ENCODE data around the gene SCAANT1. TPM values are rescaled to one million over a fixed set of nuclear protein-coding genes. Genes with fewer than 3 reads are reported as not detected.

The SCAANT1 gene
- total and polyA plus RNA-seq, 7 experiments from 2014 or later: not detected

DNA sequence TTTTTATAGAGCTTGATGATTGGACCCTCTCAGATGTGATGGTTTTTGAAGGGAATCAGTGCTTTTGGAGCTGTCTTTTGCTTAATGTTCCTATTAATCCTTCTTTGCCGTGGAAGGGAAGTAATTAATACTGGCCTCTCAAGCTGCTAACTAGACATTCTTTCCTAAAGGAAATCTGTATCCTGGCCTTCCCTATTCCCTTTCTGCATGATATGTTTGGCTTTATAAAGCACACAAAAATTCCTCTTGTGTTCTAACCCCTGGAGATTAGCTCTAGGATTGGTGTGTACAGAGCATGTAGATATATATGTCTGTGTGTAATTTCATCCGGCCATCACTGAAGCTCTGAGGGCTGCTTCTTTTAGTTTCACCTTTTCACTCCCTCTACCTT is 41.6 kb downstream of the SCAANT1 start:
- Mint-ChIP-seq H3K9me3 (no peaks in the 10 kb centered on the region), H3K36me3 (peaks cover 0 to 9% (median 7%) of the 10 kb centered on the region in 5 donors), H3K27me3 (no peaks in the 10 kb centered on the region), H3K4me3 (no peak overlapping the region), H3K4me1 (peaks cover 31 to 84% (median 74%) of the 10 kb centered on the region in 7 donors), H3K27ac (no peak overlapping the region)
- H3K36me3 ChIP-seq (ENCODE audit: control insufficient read depth in 2 of 3, insufficient read depth in 3 of 3, low read length in 3 of 3): no peaks in the 10 kb centered on the region
- no peak overlapping the region for H3K27ac ChIP-seq (ENCODE audit: low read depth, low read length)
- no peaks in the 10 kb centered on the region for H3K27me3 ChIP-seq (ENCODE audit: control insufficient read depth in 2 of 2, insufficient read depth in 2 of 2, low read length in 2 of 2)
- H3K4me1 ChIP-seq (ENCODE audit: control insufficient read depth in 2 of 2, insufficient read depth in 2 of 2, low read length in 2 of 2): peaks cover 0 to 6% of the 10 kb centered on the region in 2 donors
- intact Hi-C loops (cut with micrococcal nuclease): no loop called here
- no peak for DNase-seq
- POLR2A ChIA-PET: no interaction called here
- CTCF ChIA-PET: no interaction called here
- no peak for ATAC-seq
- no peaks in the 10 kb centered on the region for H3K9me3 ChIP-seq (ENCODE audit: control insufficient read depth in 2 of 3, low read length in 3 of 3)
- H3K4me3 ChIP-seq (ENCODE audit: low read length): no peak overlapping the region

GRCh38 chr3:63869940-63870614 is 42.1 kb downstream of the SCAANT1 start:
- DNase-seq (no peak), ATAC-seq (no peak)
- POLR2A ChIA-PET: no interaction called here
- Mint-ChIP-seq H3K4me3 (no peak overlapping the region), H3K27ac (no peak overlapping the region), H3K36me3 (peaks cover 0 to 10% (median 8%) of the 10 kb centered on the region in 5 donors), H3K9me3 (no peaks in the 10 kb centered on the region), H3K4me1 (peaks cover 31 to 84% (median 72%) of the 10 kb centered on the region in 7 donors), H3K27me3 (no peaks in the 10 kb centered on the region)
- no peaks in the 10 kb centered on the region for H3K36me3 ChIP-seq (ENCODE audit: control insufficient read depth in 2 of 3, insufficient read depth in 3 of 3, low read length in 3 of 3)
- peaks cover 4 to 6% of the 10 kb centered on the region in 2 donors for H3K4me1 ChIP-seq (ENCODE audit: control insufficient read depth in 2 of 2, insufficient read depth in 2 of 2, low read length in 2 of 2)
- no peaks in the 10 kb centered on the region for H3K27me3 ChIP-seq (ENCODE audit: control insufficient read depth in 2 of 2, insufficient read depth in 2 of 2, low read length in 2 of 2)
- CTCF ChIA-PET: interaction anchor here (0.9 kb wide), 1 partner anchor 123 kb away, joined by 3 read pairs; no protein-coding TSS in a partner anchor
- no peak overlapping the region for H3K4me3 ChIP-seq (ENCODE audit: low read length)
- no peak overlapping the region for H3K27ac ChIP-seq (ENCODE audit: low read depth, low read length)
- intact Hi-C loops (cut with micrococcal nuclease): no loop called here
- no peaks in the 10 kb centered on the region for H3K9me3 ChIP-seq (ENCODE audit: control insufficient read depth in 2 of 3, low read length in 3 of 3)

GRCh38 chr3:63867225-63867624 is 45.0 kb downstream of the SCAANT1 start:
- Histone ChIP-seq H3K27me3 (ENCODE audit: control insufficient read depth in 2 of 2, insufficient read depth in 2 of 2, low read length in 2 of 2) (no peaks in the 10 kb centered on the region), H3K4me1 (ENCODE audit: control insufficient read depth in 2 of 2, insufficient read depth in 2 of 2, low read length in 2 of 2) (peaks cover 14 to 17% of the 10 kb centered on the region in 2 donors), H3K27ac (ENCODE audit: low read depth, low read length) (no peak overlapping the region), H3K9me3 (ENCODE audit: control insufficient read depth in 2 of 3, low read length in 3 of 3) (no peaks in the 10 kb centered on the region), H3K4me3 (ENCODE audit: low read length) (no peak overlapping the region), H3K36me3 (ENCODE audit: control insufficient read depth in 2 of 3, insufficient read depth in 3 of 3, low read length in 3 of 3) (peaks cover 0 to 5% (median 0%) of the 10 kb centered on the region in 3 experiments)
- ATAC-seq (no peak), DNase-seq (no peak)
- Mint-ChIP-seq H3K4me1 (peaks cover 37 to 75% (median 63%) of the 10 kb centered on the region in 7 donors), H3K27me3 (no peaks in the 10 kb centered on the region), H3K9me3 (no peaks in the 10 kb centered on the region), H3K4me3 (peak overlapping the region in 2 of 10 donors; percentile 16 to 47), H3K36me3 (peaks cover 0 to 19% (median 8%) of the 10 kb centered on the region in 5 donors), H3K27ac (peak overlapping the region in 4 of 9 donors; percentile 4 to 51 (median 39))
- intact Hi-C loops (cut with micrococcal nuclease): no loop called here
- ChIA-PET POLR2A (no interaction called here), CTCF (no interaction called here)

DNA sequence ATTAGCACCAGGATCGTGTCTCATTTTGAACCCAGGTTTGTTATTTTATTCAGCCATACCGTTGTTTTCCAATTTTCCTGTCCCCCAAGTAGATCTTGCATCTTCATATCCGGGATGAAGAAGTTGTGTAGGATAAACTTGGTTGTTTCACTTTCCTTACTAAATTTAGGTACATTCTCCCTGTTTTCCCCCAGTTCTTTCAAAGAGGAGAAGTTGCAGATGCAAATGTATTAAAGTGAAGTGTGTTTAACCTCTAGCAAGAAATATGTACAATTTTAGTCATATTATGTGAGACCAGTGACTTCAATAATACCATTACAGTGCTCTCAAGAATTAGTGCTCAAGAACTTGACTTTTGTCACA is 47.2 kb downstream of the SCAANT1 start:
- peak in 1 of 9 donors; percentile 4 for DNase-seq
- Histone ChIP-seq H3K27me3 (ENCODE audit: control insufficient read depth in 2 of 2, insufficient read depth in 2 of 2, low read length in 2 of 2) (no peaks in the 10 kb centered on the region), H3K9me3 (ENCODE audit: control insufficient read depth in 2 of 3, low read length in 3 of 3) (no peaks in the 10 kb centered on the region), H3K27ac (ENCODE audit: low read depth, low read length) (peak overlapping the region; percentile 76), H3K4me1 (ENCODE audit: control insufficient read depth in 2 of 2, insufficient read depth in 2 of 2, low read length in 2 of 2) (peaks cover 14 to 17% of the 10 kb centered on the region in 2 donors), H3K4me3 (ENCODE audit: low read length) (peak overlapping the region; percentile 64), H3K36me3 (ENCODE audit: control insufficient read depth in 2 of 3, insufficient read depth in 3 of 3, low read length in 3 of 3) (peaks cover 0 to 5% (median 0%) of the 10 kb centered on the region in 3 experiments)
- CTCF ChIA-PET: no interaction called here
- peak overlapping the region; percentile 81 to 95 (median 92) for H3K4me3 Mint-ChIP-seq
- POLR2A ChIA-PET: no interaction called here
- ATAC-seq: no peak
- H3K4me1 Mint-ChIP-seq: peaks cover 38 to 76% (median 65%) of the 10 kb centered on the region in 7 donors
- intact Hi-C loops (cut with micrococcal nuclease): loop anchor here in 1 of 2 donors (1.0 to 5.0 kb wide), 2 partner anchors 47 to 102 kb away; partner anchors contain the start of gene SCAANT1
- peaks cover 0 to 19% (median 8%) of the 10 kb centered on the region in 5 donors for H3K36me3 Mint-ChIP-seq
- H3K9me3 Mint-ChIP-seq: no peaks in the 10 kb centered on the region
- peak overlapping the region; percentile 81 to 95 (median 93) for H3K27ac Mint-ChIP-seq
- H3K27me3 Mint-ChIP-seq: no peaks in the 10 kb centered on the region

DNA sequence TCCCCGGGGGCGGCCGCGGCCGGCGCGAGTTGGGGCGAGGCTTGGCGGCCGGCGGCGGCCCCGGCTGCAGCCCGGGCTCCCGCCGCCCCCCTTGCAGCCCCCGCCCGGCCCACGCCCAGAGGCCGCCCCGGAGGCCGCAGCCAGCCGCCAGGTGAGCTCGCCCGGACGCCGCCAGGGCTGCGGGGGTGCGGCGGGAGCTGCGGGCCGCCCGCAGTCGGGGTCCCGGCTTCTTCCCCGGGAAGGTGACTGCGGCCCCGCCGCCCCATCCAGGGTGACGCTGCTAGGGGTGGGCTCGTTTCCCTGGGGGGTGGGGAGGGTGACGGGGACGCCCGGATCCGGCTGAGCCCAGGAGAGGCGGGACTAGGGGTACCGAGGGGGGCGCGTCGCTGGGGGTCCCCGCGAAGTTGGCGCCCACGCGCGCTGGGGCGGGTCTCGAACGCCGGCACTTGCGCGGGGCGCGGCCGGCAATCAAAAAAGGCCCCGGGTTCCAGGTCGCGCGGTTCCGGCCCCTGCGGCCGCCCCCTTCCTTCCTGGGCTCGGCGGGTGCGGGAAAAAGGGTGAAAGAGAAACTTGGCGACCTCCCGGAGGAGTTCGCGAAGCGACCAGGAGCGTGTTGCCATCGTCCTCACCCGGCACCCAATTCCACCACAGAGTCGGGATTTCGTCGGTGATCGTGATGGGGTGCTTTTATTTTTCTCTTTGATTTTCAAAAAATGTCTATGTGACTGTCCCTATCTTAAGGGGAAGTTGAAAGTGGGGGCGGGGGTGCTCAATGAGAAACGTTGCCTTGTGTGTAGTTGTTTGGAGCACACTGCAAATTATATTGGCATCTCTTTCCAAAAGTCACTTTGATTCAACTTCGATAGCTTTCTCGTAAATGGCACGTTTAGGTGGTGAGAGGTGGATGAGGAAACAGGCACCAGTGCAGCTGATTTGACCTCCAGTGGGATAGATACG is 47.9 kb downstream of the SCAANT1 start:
- H3K36me3 ChIP-seq (ENCODE audit: control insufficient read depth in 2 of 3, insufficient read depth in 3 of 3, low read length in 3 of 3): peaks cover 0 to 5% (median 0%) of the 10 kb centered on the region in 3 experiments
- peak in 8 of 9 donors; percentile 27 to 62 (median 36) for DNase-seq
- Mint-ChIP-seq H3K36me3 (peaks cover 0 to 19% (median 8%) of the 10 kb centered on the region in 5 donors), H3K27me3 (no peaks in the 10 kb centered on the region), H3K4me1 (peaks cover 36 to 76% (median 67%) of the 10 kb centered on the region in 7 donors), H3K27ac (peak overlapping the region; percentile 81 to 95 (median 93)), H3K4me3 (peak overlapping the region; percentile 81 to 95 (median 92)), H3K9me3 (no peaks in the 10 kb centered on the region)
- peak overlapping the region; percentile 76 for H3K27ac ChIP-seq (ENCODE audit: low read depth, low read length)
- H3K4me3 ChIP-seq (ENCODE audit: low read length): peak overlapping the region; percentile 64
- ChIA-PET POLR2A (interaction anchor here (2.2 kb wide), 1 partner anchor 48 kb away, joined by 13 read pairs; the partner anchor contains the start of gene SCAANT1), CTCF (no interaction called here)
- peak; percentile 59 for ATAC-seq
- H3K4me1 ChIP-seq (ENCODE audit: control insufficient read depth in 2 of 2, insufficient read depth in 2 of 2, low read length in 2 of 2): peaks cover 14 to 17% of the 10 kb centered on the region in 2 donors
- no peaks in the 10 kb centered on the region for H3K9me3 ChIP-seq (ENCODE audit: control insufficient read depth in 2 of 3, low read length in 3 of 3)
- no peaks in the 10 kb centered on the region for H3K27me3 ChIP-seq (ENCODE audit: control insufficient read depth in 2 of 2, insufficient read depth in 2 of 2, low read length in 2 of 2)
- intact Hi-C loops (cut with micrococcal nuclease): loop anchor here in 1 of 2 donors (1.0 to 5.0 kb wide), 2 partner anchors 48 to 103 kb away; partner anchors contain the start of gene SCAANT1

Measured in naive thymus-derived CD4-positive, alpha-beta T cell (primary cell).